ENCODE results near the gene DRC7.

DNA sequence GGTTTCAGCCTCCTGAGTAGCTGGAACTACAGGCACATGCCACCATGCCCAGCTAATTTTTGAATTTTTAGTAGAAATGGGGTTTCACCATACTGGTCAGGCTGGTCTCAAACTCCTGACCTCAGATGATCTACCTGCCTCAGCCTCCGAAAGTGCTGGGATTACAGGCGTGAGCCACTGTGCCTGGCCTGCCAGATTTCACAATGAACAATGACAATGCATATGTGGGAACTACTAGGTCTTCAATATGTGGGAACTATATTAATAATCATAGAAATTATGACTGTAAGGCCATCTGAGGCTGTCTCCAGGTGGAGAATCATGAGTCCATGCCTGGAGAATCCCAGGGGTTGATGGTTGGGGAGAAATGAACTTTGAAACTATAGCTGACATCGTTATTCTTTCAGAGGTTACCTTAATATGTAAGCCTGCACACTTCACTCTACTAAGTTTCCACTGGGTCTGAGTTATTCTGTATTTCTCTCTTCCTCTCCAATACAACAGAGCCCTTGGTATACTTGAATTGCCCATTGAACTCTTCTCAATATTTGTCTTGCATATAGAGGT is 7.2 kb upstream of the DRC7 start:
- no peak for TF ChIP-seq CTCF (conservative IDR thresholded peaks at IDR 0.05)
- no peak for TF ChIP-seq ZFX (IDR thresholded peaks at IDR 0.05)

Data from C4-2B (cell line).